HCT116 (cell line): ENCODE measurements around the gene SECISBP2. TPM values are rescaled to one million over a fixed set of nuclear protein-coding genes. Genes with fewer than 3 reads are reported as not detected.

Experiments
- ATAC-seq: fragments of 200-7000 bp; cut with Tn5 transposase; 2 replicates; pipeline ENCODE4 v1.9.1; 2020; ENCODE audit warnings: mild to moderate bottlenecking, moderate library complexity
- BruUV-seq: library from RNA; stranded (reverse); fragments of 400-500 nt; replicated peaks from 2 replicates; lab custom pipeline; 2021; lab: Mats Ljungman, UMichigan
- CTCF ChIA-PET: fragments of 300-600 bp; sonication (Branson Sonifier 250); formaldehyde crosslinking; loops from one replicate; lab custom pipeline; 2021; ENCODE audit warnings: antibody characterized with exemption; lab: Charles Lee
- POLR2A ChIA-PET: fragments of 300-600, 350-600 bp; sonication (Branson Sonifier 250); formaldehyde crosslinking; loops from one replicate; lab custom pipeline; 2021; ENCODE audit warnings: antibody characterized with exemption; lab: Charles Lee
- RAD21 ChIA-PET, 2 experiments: fragments of 300-600 bp; sonication (Branson Sonifier 250); formaldehyde crosslinking; loops; one replicate each; lab custom pipeline; 2023; ENCODE audit warnings: low total read pairs in 2 of 2; ENCODE audit not compliant: uncharacterized antibody in 2 of 2, unreplicated experiment in 2 of 2, low non-redundant PET in 1 of 2; lab: Charles Lee
- DNase-seq: peaks from one replicate; pipeline ENCODE4 v3.0.0-alpha.2; 2010; ENCODE audit warnings: low read depth, low spot score
- H2AFZ ChIP-seq: fragments of 200-600 bp; shearing (Covaris generic), sonication (generic); 2 replicates; pipeline ENCODE4 v1.6.1; 2017; ENCODE audit warnings: low read depth, mixed run types, mixed read lengths, antibody characterized with exemption, low read length; ENCODE audit not compliant: poor library complexity, severe bottlenecking
- H3K27ac ChIP-seq: 2 replicates; pipeline ENCODE4 v1.5.1; 2012; ENCODE audit warnings: low read depth, low read length
- H3K27me3 ChIP-seq: fragments of 200-600 bp; sonication (generic); 2 replicates; pipeline ENCODE4 v1.6.1; 2016; ENCODE audit warnings: mixed run types, low read length, mixed read lengths; ENCODE audit not compliant: insufficient read depth
- H3K36me3 ChIP-seq, 2 experiments: fragments of 200-500 bp in 1 of 2; fragments of 200-600 bp in 1 of 2; sonication (Bioruptor generic) in 1 of 2; sonication (generic) in 1 of 2; 2 replicates each; pipeline versions ENCODE4 v1.5.1 to v1.6.1; 2014 to 2016; ENCODE audit warnings: low read length in 2 of 2, inconsistent platforms in 1 of 2, mixed read lengths in 1 of 2, mixed run types in 1 of 2; ENCODE audit not compliant: insufficient read depth in 2 of 2, control insufficient read depth in 1 of 2
- H3K4me1 ChIP-seq, 2 experiments: fragments of 200-600 bp in 1 of 2; sonication (generic) in 1 of 2; 2 replicates each; pipeline versions ENCODE4 v1.5.1 to v1.6.1; 2012 to 2017; ENCODE audit warnings: low read length in 2 of 2, inconsistent platforms in 1 of 2, mild to moderate bottlenecking in 1 of 2, mixed read lengths in 1 of 2, mixed run types in 1 of 2, moderate library complexity in 1 of 2; ENCODE audit not compliant: insufficient read depth in 2 of 2, control insufficient read depth in 1 of 2
- H3K4me2 ChIP-seq: fragments of 200-600 bp; sonication (generic); 2 replicates; pipeline ENCODE4 v1.6.1; 2017; ENCODE audit warnings: mixed run types, low read length, mixed read lengths
- H3K4me3 ChIP-seq, 2 experiments: fragments of 200-600 bp in 1 of 2; sonication (generic) in 1 of 2; replicated peaks in 1 of 2; 2 replicates each; pipeline ENCODE4 v1.5.1; 2011 to 2016; ENCODE audit warnings: low read length in 2 of 2, control low read depth in 1 of 2, low read depth in 1 of 2, mild to moderate bottlenecking in 1 of 2, mixed read lengths in 1 of 2, mixed run types in 1 of 2
- H3K79me2 ChIP-seq: fragments of 200-600 bp; sonication (generic); 2 replicates; pipeline ENCODE4 v1.6.1; 2017; ENCODE audit warnings: mild to moderate bottlenecking, mixed run types, low read length, moderate library complexity, mixed read lengths; ENCODE audit not compliant: insufficient read depth
- H3K9ac ChIP-seq: fragments of 200-600 bp; sonication (generic); 2 replicates; pipeline ENCODE4 v1.6.1; 2016; ENCODE audit warnings: low read length, mixed read lengths
- H3K9me2 ChIP-seq: fragments of 200-600 bp; sonication (generic), shearing (Covaris generic); 2 replicates; pipeline ENCODE4 v1.6.1; 2017; ENCODE audit warnings: mixed run types, mild to moderate bottlenecking, moderate library complexity; ENCODE audit not compliant: insufficient read depth
- H3K9me3 ChIP-seq, 2 experiments: fragments of 200-500 bp in 1 of 2; fragments of 200-600 bp in 1 of 2; sonication (Bioruptor generic) in 1 of 2; sonication (generic) in 1 of 2; 2 replicates each; pipeline ENCODE4 v1.6.1; 2014 to 2017; ENCODE audit warnings: low read length in 2 of 2, mixed read lengths in 2 of 2, inconsistent platforms in 1 of 2, low read depth in 1 of 2, mild to moderate bottlenecking in 1 of 2, mixed run types in 1 of 2, moderate library complexity in 1 of 2; ENCODE audit not compliant: control insufficient read depth in 1 of 2, insufficient read depth in 1 of 2
- H4K20me1 ChIP-seq: fragments of 200-600 bp; sonication (generic), shearing (Covaris generic); 2 replicates; pipeline ENCODE4 v1.6.1; 2017; ENCODE audit warnings: mixed run types, mild to moderate bottlenecking, moderate library complexity; ENCODE audit not compliant: insufficient read depth
- CBX3 ChIP-seq: IDR thresholded peaks from 2 replicates; pipeline ENCODE4 v1.6.1; 2012; ENCODE audit warnings: low read depth
- CEBPB ChIP-seq: IDR thresholded peaks from 2 replicates; pipeline ENCODE4 v1.6.1; 2012; ENCODE audit warnings: low read depth
- EGR1 ChIP-seq: IDR thresholded peaks from 2 replicates; pipeline ENCODE4 v1.6.1; 2012; ENCODE audit warnings: low read depth
- EZH2 ChIP-seq: fragments of 200-600 bp; sonication (generic); IDR thresholded peaks from 2 replicates; pipeline ENCODE4 v1.6.1; 2017; ENCODE audit warnings: antibody characterized with exemption, mixed run types
- EZH2phosphoT487 ChIP-seq: fragments of 200-600 bp; IDR thresholded peaks from 2 replicates; pipeline ENCODE4 v1.6.1; 2018; ENCODE audit warnings: antibody characterized with exemption, borderline replicate concordance
- FOSL1 ChIP-seq: IDR thresholded peaks from 2 replicates; pipeline ENCODE4 v1.6.1; 2012; ENCODE audit warnings: low read depth
- JUND ChIP-seq: IDR thresholded peaks from 2 replicates; pipeline ENCODE4 v1.6.1; 2012
- POLR2A ChIP-seq: IDR thresholded peaks from 2 replicates; pipeline ENCODE4 v1.7.0; 2011; ENCODE audit warnings: borderline replicate concordance; ENCODE audit not compliant: insufficient read depth, insufficient read length; ENCODE audit errors: extremely low read depth
- RAD21 ChIP-seq: IDR thresholded peaks from 2 replicates; pipeline ENCODE4 v1.6.1; 2012; ENCODE audit warnings: low read depth, mild to moderate bottlenecking
- SIN3A ChIP-seq: IDR thresholded peaks from 2 replicates; pipeline ENCODE4 v1.6.1; 2012; ENCODE audit warnings: low read depth
- SP1 ChIP-seq: IDR thresholded peaks from 2 replicates; pipeline ENCODE4 v1.6.1; 2012; ENCODE audit warnings: low read depth
- ZFX ChIP-seq: fragments of 450-650 bp; IDR thresholded peaks from 2 replicates; pipeline ENCODE4 v1.6.1; 2017
- ZNF274 ChIP-seq: fragments of 200-500 bp; sonication (Bioruptor generic); IDR thresholded peaks from 2 replicates; pipeline ENCODE4 v1.6.1; 2014; ENCODE audit warnings: mild to moderate bottlenecking, low read depth, low read length, inconsistent platforms
- intact Hi-C: fragments of 100-400 bp; cut with micrococcal nuclease; formaldehyde crosslinking; loops from 2 replicates; pipeline ENCODE4 v1.10.0; 2022
- total RNA-seq: library from RNA; stranded (reverse); gene quantifications from one replicate; pipeline ENCODE4 v1.2.1, GENCODE V29; 2021; ENCODE audit not compliant: unreplicated experiment
- TF ChIP-seq, protein P1 (sequence below): IDR thresholded peaks from 2 replicates; pipeline ENCODE4 v1.6.1; 2011; ENCODE audit warnings: mild to moderate bottlenecking, low read length, moderate library complexity; ENCODE audit not compliant: insufficient replicate concordance; ENCODE audit errors: extremely low read depth
- TF ChIP-seq, protein P2 (sequence below): IDR thresholded peaks from 2 replicates; pipeline ENCODE4 v1.6.1; 2012
- TF ChIP-seq, protein P3 (sequence below): IDR thresholded peaks from 2 replicates; pipeline ENCODE4 v1.6.1; 2012

Gene SECISBP2
- total RNA-seq, 1 experiment from 2014 or later, result 41.6 TPM

DNA sequence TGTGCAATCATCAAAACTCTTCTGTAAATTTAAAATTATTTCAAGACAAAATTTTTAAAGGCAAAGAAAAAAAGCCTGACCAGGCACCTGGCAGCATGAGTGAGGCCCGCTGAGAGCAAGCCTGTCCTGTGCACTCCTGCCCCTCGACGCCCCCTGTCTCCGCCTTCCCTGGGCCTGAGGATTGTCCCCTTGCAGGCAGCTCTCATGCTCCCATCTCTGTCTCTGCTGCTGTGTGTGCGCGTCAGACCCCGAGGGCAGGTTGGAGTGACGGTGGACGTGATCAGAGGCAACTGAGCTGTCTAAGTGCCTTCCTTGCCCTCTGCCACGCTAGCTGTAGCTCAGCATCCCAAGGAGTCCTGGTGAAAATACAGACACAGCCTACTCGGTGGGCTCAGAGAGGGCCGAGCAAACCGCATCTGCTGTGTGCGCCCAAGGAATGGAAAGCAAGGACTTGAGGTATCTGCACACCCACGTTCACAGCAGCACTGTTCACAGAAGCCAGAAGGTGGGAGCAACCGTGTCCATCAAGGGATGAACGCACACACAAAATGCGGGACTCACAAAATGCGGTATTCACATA lies 65.5 kb downstream of the SECISBP2 start:
- TF ChIP-seq ZFX, result no peak
- TF ChIP-seq JUND, result no peak
- no peak for TF ChIP-seq FOSL1
- TF ChIP-seq CEBPB, result no peak
- no peak for TF ChIP-seq EGR1
- TF ChIP-seq SIN3A, result no peak
- TF ChIP-seq, protein P1, sequence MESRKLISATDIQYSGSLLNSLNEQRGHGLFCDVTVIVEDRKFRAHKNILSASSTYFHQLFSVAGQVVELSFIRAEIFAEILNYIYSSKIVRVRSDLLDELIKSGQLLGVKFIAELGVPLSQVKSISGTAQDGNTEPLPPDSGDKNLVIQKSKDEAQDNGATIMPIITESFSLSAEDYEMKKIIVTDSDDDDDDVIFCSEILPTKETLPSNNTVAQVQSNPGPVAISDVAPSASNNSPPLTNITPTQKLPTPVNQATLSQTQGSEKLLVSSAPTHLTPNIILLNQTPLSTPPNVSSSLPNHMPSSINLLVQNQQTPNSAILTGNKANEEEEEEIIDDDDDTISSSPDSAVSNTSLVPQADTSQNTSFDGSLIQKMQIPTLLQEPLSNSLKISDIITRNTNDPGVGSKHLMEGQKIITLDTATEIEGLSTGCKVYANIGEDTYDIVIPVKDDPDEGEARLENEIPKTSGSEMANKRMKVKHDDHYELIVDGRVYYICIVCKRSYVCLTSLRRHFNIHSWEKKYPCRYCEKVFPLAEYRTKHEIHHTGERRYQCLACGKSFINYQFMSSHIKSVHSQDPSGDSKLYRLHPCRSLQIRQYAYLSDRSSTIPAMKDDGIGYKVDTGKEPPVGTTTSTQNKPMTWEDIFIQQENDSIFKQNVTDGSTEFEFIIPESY, result no peak
- TF ChIP-seq, protein P2, sequence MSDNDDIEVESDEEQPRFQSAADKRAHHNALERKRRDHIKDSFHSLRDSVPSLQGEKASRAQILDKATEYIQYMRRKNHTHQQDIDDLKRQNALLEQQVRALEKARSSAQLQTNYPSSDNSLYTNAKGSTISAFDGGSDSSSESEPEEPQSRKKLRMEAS, result no peak
- no peak for TF ChIP-seq EZH2
- no peak for TF ChIP-seq CBX3
- no peak for TF ChIP-seq POLR2A
- TF ChIP-seq RAD21, result no peak
- TF ChIP-seq SP1, result no peak
- TF ChIP-seq ZNF274, result no peak
- TF ChIP-seq EZH2phosphoT487, result no peak
- TF ChIP-seq, protein P3, sequence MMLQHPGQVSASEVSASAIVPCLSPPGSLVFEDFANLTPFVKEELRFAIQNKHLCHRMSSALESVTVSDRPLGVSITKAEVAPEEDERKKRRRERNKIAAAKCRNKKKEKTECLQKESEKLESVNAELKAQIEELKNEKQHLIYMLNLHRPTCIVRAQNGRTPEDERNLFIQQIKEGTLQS, result no peak
- Histone ChIP-seq H3K9me3 (no peaks in the 10 kb centered on the region), H3K4me2 (no peak overlapping the region), H3K27me3 (no peaks in the 10 kb centered on the region), H3K27ac (no peak overlapping the region), H4K20me1 (no peaks in the 10 kb centered on the region), H2AFZ (no peak overlapping the region), H3K79me2 (no peaks in the 10 kb centered on the region), H3K9me2 (no peaks in the 10 kb centered on the region), H3K9ac (no peak overlapping the region), H3K36me3 (no peaks in the 10 kb centered on the region; a peak in 1 of 4 replicates), H3K4me3 (no peak overlapping the region), H3K4me1 (no peaks in the 10 kb centered on the region)
- RAD21 ChIA-PET, result no interaction called here
- CTCF ChIA-PET, result interaction anchor here (0.8 kb wide), 1 partner anchor 165 kb away, joined by 3 read pairs; no protein-coding TSS in a partner anchor
- no TSS peak for BruUV-seq
- ATAC-seq, result no peak
- POLR2A ChIA-PET, result no interaction called here
- intact Hi-C loops, result no loop called here
- DNase-seq, result no peak
